HCT116 (cell line): ENCODE data around the gene HIVEP3. TPM values are rescaled to one million over a fixed set of nuclear protein-coding genes. Genes with fewer than 3 reads are reported as not detected.

ENCODE experiments used
- ATAC-seq: fragments of 200-7000 bp; cut with Tn5 transposase; 2 replicates; pipeline ENCODE4 v1.9.1; 2020; ENCODE audit warnings: mild to moderate bottlenecking, moderate library complexity
- BruUV-seq: library from RNA; stranded (reverse); fragments of 400-500 nt; replicated peaks from 2 replicates; lab custom pipeline; 2021; lab: Mats Ljungman, UMichigan
- CTCF ChIA-PET: fragments of 300-600 bp; sonication (Branson Sonifier 250); formaldehyde crosslinking; loops from one replicate; lab custom pipeline; 2021; ENCODE audit warnings: antibody characterized with exemption; lab: Charles Lee
- POLR2A ChIA-PET: fragments of 300-600, 350-600 bp; sonication (Branson Sonifier 250); formaldehyde crosslinking; loops from one replicate; lab custom pipeline; 2021; ENCODE audit warnings: antibody characterized with exemption; lab: Charles Lee
- RAD21 ChIA-PET, 2 experiments: fragments of 300-600 bp; sonication (Branson Sonifier 250); formaldehyde crosslinking; loops; one replicate each; lab custom pipeline; 2023; ENCODE audit warnings: low total read pairs in 2 of 2; ENCODE audit not compliant: uncharacterized antibody in 2 of 2, unreplicated experiment in 2 of 2, low non-redundant PET in 1 of 2; lab: Charles Lee
- DNase-seq: peaks from one replicate; pipeline ENCODE4 v3.0.0-alpha.2; 2010; ENCODE audit warnings: low read depth, low spot score
- H2AFZ ChIP-seq: fragments of 200-600 bp; shearing (Covaris generic), sonication (generic); 2 replicates; pipeline ENCODE4 v1.6.1; 2017; ENCODE audit warnings: low read depth, mixed run types, mixed read lengths, antibody characterized with exemption, low read length; ENCODE audit not compliant: poor library complexity, severe bottlenecking
- H3K27ac ChIP-seq: 2 replicates; pipeline ENCODE4 v1.5.1; 2012; ENCODE audit warnings: low read depth, low read length
- H3K27me3 ChIP-seq: fragments of 200-600 bp; sonication (generic); 2 replicates; pipeline ENCODE4 v1.6.1; 2016; ENCODE audit warnings: mixed run types, low read length, mixed read lengths; ENCODE audit not compliant: insufficient read depth
- H3K36me3 ChIP-seq, 2 experiments: fragments of 200-500 bp in 1 of 2; fragments of 200-600 bp in 1 of 2; sonication (Bioruptor generic) in 1 of 2; sonication (generic) in 1 of 2; 2 replicates each; pipeline versions ENCODE4 v1.5.1 to v1.6.1; 2014 to 2016; ENCODE audit warnings: low read length in 2 of 2, inconsistent platforms in 1 of 2, mixed read lengths in 1 of 2, mixed run types in 1 of 2; ENCODE audit not compliant: insufficient read depth in 2 of 2, control insufficient read depth in 1 of 2
- H3K4me1 ChIP-seq, 2 experiments: fragments of 200-600 bp in 1 of 2; sonication (generic) in 1 of 2; 2 replicates each; pipeline versions ENCODE4 v1.5.1 to v1.6.1; 2012 to 2017; ENCODE audit warnings: low read length in 2 of 2, inconsistent platforms in 1 of 2, mild to moderate bottlenecking in 1 of 2, mixed read lengths in 1 of 2, mixed run types in 1 of 2, moderate library complexity in 1 of 2; ENCODE audit not compliant: insufficient read depth in 2 of 2, control insufficient read depth in 1 of 2
- H3K4me2 ChIP-seq: fragments of 200-600 bp; sonication (generic); 2 replicates; pipeline ENCODE4 v1.6.1; 2017; ENCODE audit warnings: mixed run types, low read length, mixed read lengths
- H3K4me3 ChIP-seq, 2 experiments: fragments of 200-600 bp in 1 of 2; sonication (generic) in 1 of 2; replicated peaks in 1 of 2; 2 replicates each; pipeline ENCODE4 v1.5.1; 2011 to 2016; ENCODE audit warnings: low read length in 2 of 2, control low read depth in 1 of 2, low read depth in 1 of 2, mild to moderate bottlenecking in 1 of 2, mixed read lengths in 1 of 2, mixed run types in 1 of 2
- H3K79me2 ChIP-seq: fragments of 200-600 bp; sonication (generic); 2 replicates; pipeline ENCODE4 v1.6.1; 2017; ENCODE audit warnings: mild to moderate bottlenecking, mixed run types, low read length, moderate library complexity, mixed read lengths; ENCODE audit not compliant: insufficient read depth
- H3K9ac ChIP-seq: fragments of 200-600 bp; sonication (generic); 2 replicates; pipeline ENCODE4 v1.6.1; 2016; ENCODE audit warnings: low read length, mixed read lengths
- H3K9me2 ChIP-seq: fragments of 200-600 bp; sonication (generic), shearing (Covaris generic); 2 replicates; pipeline ENCODE4 v1.6.1; 2017; ENCODE audit warnings: mixed run types, mild to moderate bottlenecking, moderate library complexity; ENCODE audit not compliant: insufficient read depth
- H3K9me3 ChIP-seq, 2 experiments: fragments of 200-500 bp in 1 of 2; fragments of 200-600 bp in 1 of 2; sonication (Bioruptor generic) in 1 of 2; sonication (generic) in 1 of 2; 2 replicates each; pipeline ENCODE4 v1.6.1; 2014 to 2017; ENCODE audit warnings: low read length in 2 of 2, mixed read lengths in 2 of 2, inconsistent platforms in 1 of 2, low read depth in 1 of 2, mild to moderate bottlenecking in 1 of 2, mixed run types in 1 of 2, moderate library complexity in 1 of 2; ENCODE audit not compliant: control insufficient read depth in 1 of 2, insufficient read depth in 1 of 2
- H4K20me1 ChIP-seq: fragments of 200-600 bp; sonication (generic), shearing (Covaris generic); 2 replicates; pipeline ENCODE4 v1.6.1; 2017; ENCODE audit warnings: mixed run types, mild to moderate bottlenecking, moderate library complexity; ENCODE audit not compliant: insufficient read depth
- CBX3 ChIP-seq: IDR thresholded peaks from 2 replicates; pipeline ENCODE4 v1.6.1; 2012; ENCODE audit warnings: low read depth
- CEBPB ChIP-seq: IDR thresholded peaks from 2 replicates; pipeline ENCODE4 v1.6.1; 2012; ENCODE audit warnings: low read depth
- EGR1 ChIP-seq: IDR thresholded peaks from 2 replicates; pipeline ENCODE4 v1.6.1; 2012; ENCODE audit warnings: low read depth
- ELF1 ChIP-seq: IDR thresholded peaks from 2 replicates; pipeline ENCODE4 v1.6.1; 2012; ENCODE audit warnings: low read depth, borderline replicate concordance
- EZH2 ChIP-seq: fragments of 200-600 bp; sonication (generic); IDR thresholded peaks from 2 replicates; pipeline ENCODE4 v1.6.1; 2017; ENCODE audit warnings: antibody characterized with exemption, mixed run types
- EZH2phosphoT487 ChIP-seq: fragments of 200-600 bp; IDR thresholded peaks from 2 replicates; pipeline ENCODE4 v1.6.1; 2018; ENCODE audit warnings: antibody characterized with exemption, borderline replicate concordance
- FOSL1 ChIP-seq: IDR thresholded peaks from 2 replicates; pipeline ENCODE4 v1.6.1; 2012; ENCODE audit warnings: low read depth
- POLR2AphosphoS5 ChIP-seq: IDR thresholded peaks from 2 replicates; pipeline ENCODE4 v1.6.1; 2011; ENCODE audit warnings: mild to moderate bottlenecking, low read depth, low read length, moderate library complexity
- RAD21 ChIP-seq: IDR thresholded peaks from 2 replicates; pipeline ENCODE4 v1.6.1; 2012; ENCODE audit warnings: low read depth, mild to moderate bottlenecking
- SIN3A ChIP-seq: IDR thresholded peaks from 2 replicates; pipeline ENCODE4 v1.6.1; 2012; ENCODE audit warnings: low read depth
- SP1 ChIP-seq: IDR thresholded peaks from 2 replicates; pipeline ENCODE4 v1.6.1; 2012; ENCODE audit warnings: low read depth
- SRF ChIP-seq: IDR thresholded peaks from 2 replicates; pipeline ENCODE4 v1.6.1; 2012; ENCODE audit warnings: low read depth
- YY1 ChIP-seq: IDR thresholded peaks from 2 replicates; pipeline ENCODE4 v1.6.1; 2011; ENCODE audit warnings: low read length, low read depth, moderate library complexity, mild to moderate bottlenecking; ENCODE audit not compliant: insufficient replicate concordance; ENCODE audit errors: extremely low read depth
- ZFX ChIP-seq: fragments of 450-650 bp; IDR thresholded peaks from 2 replicates; pipeline ENCODE4 v1.6.1; 2017
- ZNF274 ChIP-seq: fragments of 200-500 bp; sonication (Bioruptor generic); IDR thresholded peaks from 2 replicates; pipeline ENCODE4 v1.6.1; 2014; ENCODE audit warnings: mild to moderate bottlenecking, low read depth, low read length, inconsistent platforms
- intact Hi-C: fragments of 100-400 bp; cut with micrococcal nuclease; formaldehyde crosslinking; loops from 2 replicates; pipeline ENCODE4 v1.10.0; 2022
- total RNA-seq: library from RNA; stranded (reverse); gene quantifications from one replicate; pipeline ENCODE4 v1.2.1, GENCODE V29; 2021; ENCODE audit not compliant: unreplicated experiment
- TF ChIP-seq, protein P1 (sequence below): IDR thresholded peaks from 2 replicates; pipeline ENCODE4 v1.6.1; 2012
- TF ChIP-seq, protein P2 (sequence below): IDR thresholded peaks from 2 replicates; pipeline ENCODE4 v1.6.1; 2012; ENCODE audit warnings: low read depth
- TF ChIP-seq, protein P3 (sequence below): IDR thresholded peaks from 2 replicates; pipeline ENCODE4 v1.6.1; 2011; ENCODE audit warnings: mild to moderate bottlenecking, low read length, moderate library complexity; ENCODE audit not compliant: insufficient replicate concordance; ENCODE audit errors: extremely low read depth
- TF ChIP-seq, protein P4 (sequence below), 3 experiments: fragments of 200-600 bp in 1 of 3; sonication (generic) in 1 of 3; IDR thresholded peaks in 2 of 3; conservative IDR thresholded peaks in 1 of 3; 2 replicates each; pipeline ENCODE4 v1.5.1; 2012 to 2017; ENCODE audit warnings: low read depth in 2 of 3, low read length in 2 of 3, antibody characterized with exemption in 1 of 3, borderline replicate concordance in 1 of 3, control low read depth in 1 of 3, mild to moderate bottlenecking in 1 of 3, mixed read lengths in 1 of 3, mixed run types in 1 of 3, moderate library complexity in 1 of 3; ENCODE audit not compliant: insufficient read depth in 1 of 3

The HIVEP3 gene
- total RNA-seq, 1 experiment from 2014 or later, result 7.1 TPM

DNA sequence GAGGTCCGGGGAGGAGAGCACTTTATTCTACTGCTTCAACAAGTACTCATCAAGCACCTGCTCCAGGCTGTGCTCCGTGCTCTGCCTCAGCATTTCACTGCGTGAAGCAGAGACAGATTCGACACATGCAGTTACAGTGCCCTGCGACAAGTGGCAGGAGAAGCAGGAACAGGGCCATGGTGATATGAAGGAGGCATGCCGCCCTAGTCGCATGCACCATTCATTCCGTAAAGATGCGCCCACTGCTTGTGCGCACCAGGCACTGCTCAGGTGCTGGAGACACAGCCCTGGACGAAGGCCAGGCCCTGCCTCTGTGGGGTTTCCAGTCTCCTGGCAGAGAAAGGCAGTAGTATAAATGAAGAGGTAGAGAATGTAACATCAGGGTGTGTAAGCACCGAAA lies 206.6 kb downstream of the HIVEP3 start:
- Histone ChIP-seq H3K9ac (no peak overlapping the region), H3K27ac (no peak overlapping the region), H3K9me3 (no peaks in the 10 kb centered on the region), H3K9me2 (no peaks in the 10 kb centered on the region), H3K27me3 (no peaks in the 10 kb centered on the region), H3K4me3 (no peak overlapping the region), H4K20me1 (no peaks in the 10 kb centered on the region), H3K79me2 (no peaks in the 10 kb centered on the region), H3K4me1 (peaks cover 4 to 26% of the 10 kb centered on the region in 2 experiments; a peak in 3 of 4 replicates), H2AFZ (no peak overlapping the region), H3K36me3 (no peaks in the 10 kb centered on the region), H3K4me2 (no peak overlapping the region)
- CTCF ChIA-PET, result no interaction called here
- ATAC-seq (no peak), DNase-seq (no peak)
- intact Hi-C loops, result no loop called here
- no TSS peak for BruUV-seq
- RAD21 ChIA-PET, result no interaction called here
- POLR2A ChIA-PET, result no interaction called here
- TF ChIP-seq EGR1 (no peak), SP1 (no peak), CEBPB (no peak), SIN3A (no peak), ELF1 (no peak), POLR2AphosphoS5 (no peak), YY1 (no peak), RAD21 (no peak), EZH2 (no peak), ZNF274 (no peak), EZH2phosphoT487 (no peak), ZFX (no peak), SRF (no peak), FOSL1 (no peak), CBX3 (no peak)
- TF ChIP-seq, protein P1, sequence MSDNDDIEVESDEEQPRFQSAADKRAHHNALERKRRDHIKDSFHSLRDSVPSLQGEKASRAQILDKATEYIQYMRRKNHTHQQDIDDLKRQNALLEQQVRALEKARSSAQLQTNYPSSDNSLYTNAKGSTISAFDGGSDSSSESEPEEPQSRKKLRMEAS, result no peak
- TF ChIP-seq, protein P2, sequence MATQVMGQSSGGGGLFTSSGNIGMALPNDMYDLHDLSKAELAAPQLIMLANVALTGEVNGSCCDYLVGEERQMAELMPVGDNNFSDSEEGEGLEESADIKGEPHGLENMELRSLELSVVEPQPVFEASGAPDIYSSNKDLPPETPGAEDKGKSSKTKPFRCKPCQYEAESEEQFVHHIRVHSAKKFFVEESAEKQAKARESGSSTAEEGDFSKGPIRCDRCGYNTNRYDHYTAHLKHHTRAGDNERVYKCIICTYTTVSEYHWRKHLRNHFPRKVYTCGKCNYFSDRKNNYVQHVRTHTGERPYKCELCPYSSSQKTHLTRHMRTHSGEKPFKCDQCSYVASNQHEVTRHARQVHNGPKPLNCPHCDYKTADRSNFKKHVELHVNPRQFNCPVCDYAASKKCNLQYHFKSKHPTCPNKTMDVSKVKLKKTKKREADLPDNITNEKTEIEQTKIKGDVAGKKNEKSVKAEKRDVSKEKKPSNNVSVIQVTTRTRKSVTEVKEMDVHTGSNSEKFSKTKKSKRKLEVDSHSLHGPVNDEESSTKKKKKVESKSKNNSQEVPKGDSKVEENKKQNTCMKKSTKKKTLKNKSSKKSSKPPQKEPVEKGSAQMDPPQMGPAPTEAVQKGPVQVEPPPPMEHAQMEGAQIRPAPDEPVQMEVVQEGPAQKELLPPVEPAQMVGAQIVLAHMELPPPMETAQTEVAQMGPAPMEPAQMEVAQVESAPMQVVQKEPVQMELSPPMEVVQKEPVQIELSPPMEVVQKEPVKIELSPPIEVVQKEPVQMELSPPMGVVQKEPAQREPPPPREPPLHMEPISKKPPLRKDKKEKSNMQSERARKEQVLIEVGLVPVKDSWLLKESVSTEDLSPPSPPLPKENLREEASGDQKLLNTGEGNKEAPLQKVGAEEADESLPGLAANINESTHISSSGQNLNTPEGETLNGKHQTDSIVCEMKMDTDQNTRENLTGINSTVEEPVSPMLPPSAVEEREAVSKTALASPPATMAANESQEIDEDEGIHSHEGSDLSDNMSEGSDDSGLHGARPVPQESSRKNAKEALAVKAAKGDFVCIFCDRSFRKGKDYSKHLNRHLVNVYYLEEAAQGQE, result no peak
- TF ChIP-seq, protein P3, sequence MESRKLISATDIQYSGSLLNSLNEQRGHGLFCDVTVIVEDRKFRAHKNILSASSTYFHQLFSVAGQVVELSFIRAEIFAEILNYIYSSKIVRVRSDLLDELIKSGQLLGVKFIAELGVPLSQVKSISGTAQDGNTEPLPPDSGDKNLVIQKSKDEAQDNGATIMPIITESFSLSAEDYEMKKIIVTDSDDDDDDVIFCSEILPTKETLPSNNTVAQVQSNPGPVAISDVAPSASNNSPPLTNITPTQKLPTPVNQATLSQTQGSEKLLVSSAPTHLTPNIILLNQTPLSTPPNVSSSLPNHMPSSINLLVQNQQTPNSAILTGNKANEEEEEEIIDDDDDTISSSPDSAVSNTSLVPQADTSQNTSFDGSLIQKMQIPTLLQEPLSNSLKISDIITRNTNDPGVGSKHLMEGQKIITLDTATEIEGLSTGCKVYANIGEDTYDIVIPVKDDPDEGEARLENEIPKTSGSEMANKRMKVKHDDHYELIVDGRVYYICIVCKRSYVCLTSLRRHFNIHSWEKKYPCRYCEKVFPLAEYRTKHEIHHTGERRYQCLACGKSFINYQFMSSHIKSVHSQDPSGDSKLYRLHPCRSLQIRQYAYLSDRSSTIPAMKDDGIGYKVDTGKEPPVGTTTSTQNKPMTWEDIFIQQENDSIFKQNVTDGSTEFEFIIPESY, result no peak
- TF ChIP-seq, protein P4, sequence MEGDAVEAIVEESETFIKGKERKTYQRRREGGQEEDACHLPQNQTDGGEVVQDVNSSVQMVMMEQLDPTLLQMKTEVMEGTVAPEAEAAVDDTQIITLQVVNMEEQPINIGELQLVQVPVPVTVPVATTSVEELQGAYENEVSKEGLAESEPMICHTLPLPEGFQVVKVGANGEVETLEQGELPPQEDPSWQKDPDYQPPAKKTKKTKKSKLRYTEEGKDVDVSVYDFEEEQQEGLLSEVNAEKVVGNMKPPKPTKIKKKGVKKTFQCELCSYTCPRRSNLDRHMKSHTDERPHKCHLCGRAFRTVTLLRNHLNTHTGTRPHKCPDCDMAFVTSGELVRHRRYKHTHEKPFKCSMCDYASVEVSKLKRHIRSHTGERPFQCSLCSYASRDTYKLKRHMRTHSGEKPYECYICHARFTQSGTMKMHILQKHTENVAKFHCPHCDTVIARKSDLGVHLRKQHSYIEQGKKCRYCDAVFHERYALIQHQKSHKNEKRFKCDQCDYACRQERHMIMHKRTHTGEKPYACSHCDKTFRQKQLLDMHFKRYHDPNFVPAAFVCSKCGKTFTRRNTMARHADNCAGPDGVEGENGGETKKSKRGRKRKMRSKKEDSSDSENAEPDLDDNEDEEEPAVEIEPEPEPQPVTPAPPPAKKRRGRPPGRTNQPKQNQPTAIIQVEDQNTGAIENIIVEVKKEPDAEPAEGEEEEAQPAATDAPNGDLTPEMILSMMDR (IDR thresholded peaks at IDR 0.05 in 2 of 3, conservative IDR thresholded peaks at IDR 0.05 in 1 of 3; ENCODE audit: borderline replicate concordance in 1 of 3, insufficient read depth in 1 of 3, low read depth in 2 of 3, low read length in 2 of 3), result no peak
